ENCODE data around the gene AGA. TPM values are rescaled to one million over a fixed set of nuclear protein-coding genes. Genes with fewer than 3 reads are reported as not detected.

The AGA gene
- total RNA-seq (2014; rRNA removed; shearing (Covaris generic)) = 8.1 and 14.5 TPM in 2 replicates

DNA sequence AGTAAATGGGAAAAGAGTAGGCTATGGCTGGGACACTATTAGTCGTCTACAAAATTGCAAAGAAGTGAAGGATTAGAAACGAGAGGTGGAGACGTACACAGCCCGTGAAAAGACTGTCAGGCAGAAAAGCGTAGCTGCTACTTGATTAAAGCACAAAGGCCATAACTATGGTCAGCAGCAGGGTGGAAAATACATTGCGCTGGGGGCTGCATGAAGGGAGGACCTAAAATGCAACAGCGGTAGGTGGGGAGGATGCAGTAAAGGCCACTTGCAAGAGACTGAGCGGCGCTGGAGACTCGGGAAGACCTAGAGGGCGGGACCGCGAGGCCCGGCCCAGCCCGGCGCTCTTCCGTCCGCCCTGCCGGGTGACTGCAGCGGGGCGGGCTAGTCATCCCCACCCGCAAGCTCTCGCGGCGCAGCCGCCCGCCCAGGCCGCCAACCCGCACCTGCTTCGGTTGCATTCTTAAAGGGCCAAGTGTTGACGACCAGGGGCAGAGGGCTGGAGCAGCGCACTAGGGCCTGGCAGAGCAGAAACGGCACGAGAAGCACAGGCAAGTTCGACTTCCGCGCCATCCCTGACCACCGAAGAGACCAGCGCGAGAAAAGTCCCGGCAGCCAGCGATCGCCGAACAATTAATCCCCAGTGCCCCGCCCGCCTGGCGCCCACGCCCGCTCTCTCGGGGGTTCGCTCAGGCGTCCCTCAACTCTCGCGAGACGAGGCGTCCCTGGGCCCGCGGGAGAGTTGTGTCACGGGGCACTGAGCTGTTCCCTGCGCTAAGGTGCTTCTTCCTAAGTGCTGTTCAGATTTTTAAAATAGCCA, at the start of gene AGA:
TSS of gene AGA (minus strand) at position 635 of the 820 bp plus-strand sequence. CDS start at position 573, 62 bp downstream.
- DNase-seq (ENCODE audit: low spot score) = peak; percentile 93
- in situ Hi-C loops (cut with HindIII; ENCODE audit: low sequenced_read_pairs) = no loop called here

DNA sequence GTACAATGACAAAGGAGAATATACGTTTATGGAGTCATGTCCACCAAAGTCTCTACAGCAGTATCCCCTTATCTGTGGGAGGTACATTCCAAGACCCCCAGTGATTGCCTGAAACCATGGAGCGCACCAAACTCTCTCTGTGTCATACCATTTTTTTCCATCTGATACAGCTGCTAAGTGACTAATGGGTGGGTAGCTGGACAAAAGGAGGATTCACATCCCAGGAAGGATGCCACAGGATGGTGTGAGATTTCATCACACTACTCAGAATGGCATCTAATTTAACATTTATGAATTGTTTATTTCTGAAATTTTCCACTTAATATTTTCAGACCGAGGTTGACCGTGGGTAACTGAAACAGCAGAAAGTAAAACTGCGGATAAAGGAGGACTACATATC, 49.8 kb upstream of the AGA start:
- in situ Hi-C loops (cut with HindIII; ENCODE audit: low sequenced_read_pairs) = no loop called here
- DNase-seq (ENCODE audit: low spot score) = no peak

DNA sequence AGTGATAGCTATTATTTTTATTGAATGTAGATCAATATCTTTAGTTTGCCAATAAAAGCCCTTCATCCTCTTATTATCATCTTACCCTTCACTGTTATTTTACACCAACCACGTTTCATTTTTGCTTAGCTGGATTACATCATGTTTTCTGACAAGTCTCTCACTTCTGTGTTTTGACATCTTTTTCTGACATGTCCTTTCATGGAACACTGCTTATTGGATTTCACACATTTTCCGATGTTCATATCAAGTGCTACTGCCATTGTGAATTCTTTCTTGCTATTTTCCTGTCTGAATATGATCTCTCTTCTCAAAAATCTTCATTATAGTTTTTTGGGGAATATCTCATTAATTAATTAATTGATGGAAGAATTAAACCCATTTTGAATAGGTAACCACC, 48.5 kb upstream of the AGA start:
- no peak for DNase-seq (ENCODE audit: low spot score)
- in situ Hi-C loops (cut with HindIII; ENCODE audit: low sequenced_read_pairs) = no loop called here

DNA sequence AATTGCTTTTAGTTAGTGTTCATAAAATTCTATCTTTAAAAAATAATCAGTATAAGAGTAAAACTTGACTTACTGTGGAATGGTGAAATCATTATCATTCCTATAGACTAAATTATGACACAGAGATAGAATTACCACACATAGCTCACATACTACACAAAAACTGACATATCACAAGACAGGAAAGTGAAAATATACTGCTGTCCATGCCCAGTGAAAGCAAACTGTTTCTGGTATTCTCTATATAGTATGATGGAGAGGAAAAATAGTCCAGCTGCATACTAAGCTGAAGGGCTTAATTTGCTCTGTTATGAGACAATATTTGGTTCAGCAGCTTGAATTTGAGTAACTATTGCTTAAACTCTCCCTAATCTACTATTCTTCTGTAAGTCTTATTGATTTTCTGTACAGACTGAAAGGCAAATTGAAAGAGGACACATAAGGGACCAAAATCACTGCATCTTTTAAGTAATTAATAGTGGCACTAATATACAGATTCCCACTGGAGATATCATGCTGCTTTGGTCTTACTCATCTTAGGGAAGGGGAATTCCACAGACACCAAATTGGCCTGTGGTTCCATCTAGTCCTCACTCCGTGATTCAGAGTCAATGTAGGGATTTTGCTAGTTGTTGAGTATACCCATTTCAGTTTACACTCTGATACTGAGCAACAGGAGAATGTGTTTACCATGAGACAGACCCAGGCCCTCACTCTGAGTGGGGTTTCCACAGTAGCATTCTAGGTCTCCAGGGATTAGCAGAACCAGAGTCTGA, 47.4 kb upstream of the AGA start:
- DNase-seq (ENCODE audit: low spot score) = no peak
- in situ Hi-C loops (cut with HindIII; ENCODE audit: low sequenced_read_pairs) = no loop called here

DNA sequence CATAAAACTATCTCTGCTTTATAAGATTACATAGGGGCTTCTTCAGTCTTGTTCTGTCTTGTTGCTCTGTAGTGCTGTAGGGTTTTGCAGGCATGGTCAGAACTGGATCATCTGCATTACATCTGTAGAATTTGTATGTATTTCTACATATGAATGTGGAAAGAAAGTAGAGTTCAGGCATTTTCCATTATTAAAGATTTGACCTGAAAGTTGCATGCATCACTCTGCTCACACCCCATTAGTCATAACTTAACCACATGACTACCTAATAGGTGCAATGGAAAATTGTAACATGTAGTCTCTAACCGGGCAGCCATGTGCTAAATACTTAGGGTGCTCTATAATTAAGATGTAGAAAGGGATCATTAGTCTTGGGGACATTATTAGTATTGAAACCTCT, 45.7 kb upstream of the AGA start:
- DNase-seq (ENCODE audit: low spot score) = no peak
- in situ Hi-C loops (cut with HindIII; ENCODE audit: low sequenced_read_pairs) = no loop called here

DNA sequence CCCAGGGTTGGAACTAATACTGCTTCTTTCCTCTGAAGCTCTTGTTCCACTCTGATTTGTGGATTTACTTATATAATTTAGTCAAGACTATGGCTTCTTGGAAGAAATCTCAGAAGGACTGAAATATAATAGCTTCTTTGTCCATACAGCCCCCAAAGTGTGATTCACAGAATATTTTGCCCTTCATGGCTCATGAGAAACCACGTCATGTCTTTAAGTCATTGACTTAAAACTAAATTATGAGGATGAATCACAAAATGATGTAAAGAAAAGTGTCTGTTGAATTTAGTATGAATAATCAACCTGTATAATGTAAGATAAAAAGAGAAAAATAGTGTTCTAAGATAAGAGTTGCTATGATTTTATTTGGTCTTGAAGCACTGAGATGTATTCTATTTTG, 43.3 kb upstream of the AGA start:
- in situ Hi-C loops (cut with HindIII; ENCODE audit: low sequenced_read_pairs) = no loop called here
- DNase-seq (ENCODE audit: low spot score) = no peak

DNA sequence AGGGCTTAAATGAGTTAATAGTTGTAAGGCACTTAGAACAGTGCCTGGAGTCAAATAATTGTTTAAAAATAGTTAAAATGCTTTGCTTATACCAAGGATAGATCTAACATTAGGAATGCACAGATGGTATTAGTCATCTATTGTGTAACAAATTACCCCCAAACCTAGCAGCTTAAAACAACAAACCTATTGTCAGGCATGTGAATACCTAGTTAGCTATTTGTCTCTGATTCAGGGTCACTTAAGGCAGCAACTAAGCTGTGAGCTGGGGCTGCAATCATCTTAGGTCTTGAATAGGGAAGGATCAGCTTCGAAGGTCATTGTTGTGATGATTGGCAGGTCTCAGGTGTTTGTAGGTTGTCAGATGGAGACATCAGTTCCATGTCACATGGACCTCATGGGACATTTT, 42.4 kb upstream of the AGA start:
- in situ Hi-C loops (cut with HindIII; ENCODE audit: low sequenced_read_pairs) = no loop called here
- no peak for DNase-seq (ENCODE audit: low spot score)

DNA sequence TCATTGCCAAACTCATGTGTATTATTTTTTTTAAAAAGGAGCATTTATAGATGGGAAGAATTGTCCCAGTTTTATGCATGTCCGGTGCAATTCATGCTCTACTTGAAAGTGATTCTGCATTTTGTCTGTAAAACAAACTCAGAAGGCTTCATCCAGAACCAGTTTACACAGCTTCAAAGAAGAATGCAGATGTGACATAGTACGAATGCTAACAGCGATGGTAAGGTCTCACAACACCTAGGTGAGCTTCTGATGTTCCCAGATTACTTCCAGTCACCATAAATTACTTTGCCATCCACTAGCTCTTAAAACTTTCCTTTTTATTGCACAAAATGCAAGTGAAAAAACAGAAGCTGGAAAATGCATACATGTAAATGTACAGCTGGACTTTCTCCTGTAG, 41.5 kb upstream of the AGA start:
- in situ Hi-C loops (cut with HindIII; ENCODE audit: low sequenced_read_pairs) = no loop called here
- no peak for DNase-seq (ENCODE audit: low spot score)

DNA sequence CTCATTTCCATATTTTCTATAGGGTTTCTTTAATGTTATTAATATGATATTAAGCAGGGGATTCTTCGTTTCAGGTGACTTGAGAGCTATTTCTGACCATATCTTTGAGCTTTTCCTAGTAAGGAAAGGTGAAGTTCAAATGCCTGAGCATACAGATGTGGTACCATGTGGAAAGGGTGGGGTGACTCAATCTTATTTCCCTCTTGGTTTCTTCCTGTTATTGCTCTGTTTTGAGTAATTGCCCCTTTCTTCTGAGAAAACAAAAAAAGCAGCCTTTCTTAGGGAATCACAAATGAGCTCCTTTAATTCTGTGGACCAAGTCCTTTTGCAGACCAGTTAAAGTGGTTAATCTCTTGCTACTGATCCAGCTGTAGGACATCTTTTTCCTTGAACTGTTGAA, 41.0 kb upstream of the AGA start:
- in situ Hi-C loops (cut with HindIII; ENCODE audit: low sequenced_read_pairs) = no loop called here
- DNase-seq (ENCODE audit: low spot score) = no peak

DNA sequence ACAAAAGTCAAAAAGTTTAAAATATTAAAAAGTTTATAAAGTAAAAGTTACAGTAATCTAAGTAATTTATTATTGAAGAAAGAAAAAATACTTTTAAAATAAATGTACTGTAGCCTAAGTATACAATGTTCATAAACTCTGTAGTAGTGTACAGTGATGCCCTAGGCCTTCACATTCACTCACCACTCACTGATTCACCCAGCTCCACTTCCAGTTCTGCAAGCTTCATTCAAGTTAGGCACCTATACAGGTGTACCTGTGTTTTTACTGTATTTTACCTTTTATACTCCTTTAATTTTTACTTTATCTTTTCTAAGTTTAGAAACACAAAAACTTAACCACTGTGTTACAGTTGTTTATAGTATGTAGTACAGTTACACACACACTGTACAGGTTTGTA, 40.1 kb upstream of the AGA start:
- no peak for DNase-seq (ENCODE audit: low spot score)
- in situ Hi-C loops (cut with HindIII; ENCODE audit: low sequenced_read_pairs) = no loop called here

DNA sequence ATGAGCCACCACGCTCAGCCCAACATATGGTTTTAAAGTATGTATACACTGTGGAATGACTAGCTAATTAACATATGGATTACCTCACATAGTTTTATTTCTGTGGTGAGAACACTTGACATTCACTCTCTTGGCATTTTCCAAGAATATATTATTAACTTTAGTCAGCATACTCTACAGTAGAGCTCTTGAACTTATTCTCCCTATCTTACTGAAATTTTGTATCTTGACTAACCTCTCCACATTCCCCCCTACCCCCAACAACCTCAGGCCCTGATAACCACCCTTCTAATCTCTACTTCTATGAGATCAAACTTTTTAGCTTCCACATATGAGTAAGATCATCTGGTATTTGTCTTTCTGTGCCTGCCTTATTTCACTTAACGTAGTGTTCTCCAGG, 38.6 kb upstream of the AGA start:
- no peak for DNase-seq (ENCODE audit: low spot score)
- in situ Hi-C loops (cut with HindIII; ENCODE audit: low sequenced_read_pairs) = no loop called here

DNA sequence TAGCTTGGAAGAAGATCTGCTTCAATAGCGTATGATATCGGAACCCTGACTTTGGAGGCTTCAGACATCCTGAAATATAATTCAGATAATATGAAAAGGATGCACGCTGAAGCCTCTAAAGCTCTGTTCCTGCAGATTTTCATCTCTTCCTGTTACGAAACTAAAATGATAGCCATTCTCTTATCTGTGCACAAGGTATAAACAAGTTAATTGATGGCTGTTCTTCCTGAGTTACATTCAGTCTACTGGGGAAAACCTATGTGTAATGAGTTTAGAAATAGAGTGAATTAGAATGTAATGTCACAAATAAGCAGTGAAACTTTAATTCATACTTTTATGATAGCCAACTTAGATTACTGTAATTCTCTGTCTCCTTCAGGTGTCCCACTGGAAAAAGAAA, 36.8 kb upstream of the AGA start:
- no peak for DNase-seq (ENCODE audit: low spot score)
- in situ Hi-C loops (cut with HindIII; ENCODE audit: low sequenced_read_pairs) = no loop called here

DNA sequence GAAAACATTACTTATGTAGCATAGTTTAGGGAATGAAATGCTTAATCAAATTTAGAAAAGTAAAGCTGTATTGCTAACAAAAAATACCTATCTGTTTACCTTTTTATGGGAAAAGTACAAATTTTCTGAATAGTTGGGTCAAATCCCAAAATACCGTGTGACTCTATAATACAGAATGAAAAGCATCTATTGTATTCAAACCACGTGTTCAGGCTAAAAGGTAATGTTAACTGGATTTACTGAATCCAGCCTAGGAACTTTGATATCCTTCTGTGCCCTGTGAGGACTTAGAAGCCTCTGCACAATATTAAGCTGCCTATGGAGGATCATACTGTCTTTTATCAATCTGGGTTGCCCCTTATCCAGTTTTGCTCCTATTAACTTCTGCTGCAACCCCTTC, 36.3 kb upstream of the AGA start:
- no peak for DNase-seq (ENCODE audit: low spot score)
- in situ Hi-C loops (cut with HindIII; ENCODE audit: low sequenced_read_pairs) = no loop called here

DNA sequence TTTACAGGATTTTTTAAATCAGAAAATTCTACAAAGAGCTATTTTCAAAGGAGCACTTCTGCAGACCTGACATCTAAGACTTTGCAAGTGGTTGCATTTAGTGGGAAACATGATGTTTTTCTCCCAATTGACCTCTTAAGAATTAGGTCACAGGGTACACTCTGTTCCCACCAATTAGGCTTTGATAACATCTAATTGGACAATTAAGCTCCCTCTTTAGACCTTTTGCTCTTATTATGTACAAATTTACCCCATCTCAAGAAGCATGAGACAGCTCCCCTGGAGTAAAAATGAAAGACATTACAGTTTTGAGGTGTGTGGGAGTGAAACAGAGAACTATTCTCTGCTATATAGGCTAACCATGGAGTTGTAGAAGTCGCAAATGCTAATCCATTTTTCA, 31.8 kb upstream of the AGA start:
- no peak for DNase-seq (ENCODE audit: low spot score)
- in situ Hi-C loops (cut with HindIII; ENCODE audit: low sequenced_read_pairs) = no loop called here

DNA sequence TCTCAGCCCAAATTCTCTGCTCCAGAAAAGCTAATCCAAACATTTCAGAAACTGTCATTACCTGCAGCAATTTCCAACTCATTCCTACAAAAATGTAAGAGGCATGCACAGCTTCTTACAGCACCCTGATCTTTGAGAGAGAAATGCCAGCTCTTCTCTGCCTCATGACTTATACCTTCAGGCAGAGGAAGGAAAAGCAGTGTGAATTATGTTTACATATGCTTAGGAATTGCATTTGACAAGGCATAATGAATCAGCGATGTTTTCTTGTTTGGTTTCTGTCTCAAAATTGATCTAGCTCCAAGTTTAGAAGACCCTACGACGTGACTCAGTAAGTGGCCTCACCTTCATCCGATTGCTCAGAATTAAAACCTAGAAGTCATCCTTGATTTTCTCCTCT, 21.8 kb upstream of the AGA start:
- DNase-seq (ENCODE audit: low spot score) = no peak
- in situ Hi-C loops (cut with HindIII; ENCODE audit: low sequenced_read_pairs) = no loop called here

DNA sequence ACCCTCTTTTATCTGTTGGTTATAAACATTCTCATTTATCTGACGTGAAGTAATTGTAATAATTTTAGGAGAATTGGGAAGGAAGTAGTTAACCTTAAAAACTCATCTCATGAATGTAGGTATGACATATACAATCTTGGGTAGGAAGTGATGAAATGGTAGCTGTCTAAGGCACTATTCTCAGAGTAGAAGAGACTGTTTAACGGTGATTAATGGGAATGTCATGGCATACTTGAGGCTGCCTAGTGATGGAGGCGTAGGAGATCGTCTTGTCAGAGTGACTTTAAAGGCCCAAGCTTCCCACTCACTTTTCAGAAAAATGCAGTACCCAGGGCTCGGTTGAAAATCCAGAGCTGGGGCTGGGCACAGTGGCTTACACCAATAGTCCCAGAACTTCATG, 19.4 kb upstream of the AGA start:
- DNase-seq (ENCODE audit: low spot score) = no peak
- in situ Hi-C loops (cut with HindIII; ENCODE audit: low sequenced_read_pairs) = no loop called here

DNA sequence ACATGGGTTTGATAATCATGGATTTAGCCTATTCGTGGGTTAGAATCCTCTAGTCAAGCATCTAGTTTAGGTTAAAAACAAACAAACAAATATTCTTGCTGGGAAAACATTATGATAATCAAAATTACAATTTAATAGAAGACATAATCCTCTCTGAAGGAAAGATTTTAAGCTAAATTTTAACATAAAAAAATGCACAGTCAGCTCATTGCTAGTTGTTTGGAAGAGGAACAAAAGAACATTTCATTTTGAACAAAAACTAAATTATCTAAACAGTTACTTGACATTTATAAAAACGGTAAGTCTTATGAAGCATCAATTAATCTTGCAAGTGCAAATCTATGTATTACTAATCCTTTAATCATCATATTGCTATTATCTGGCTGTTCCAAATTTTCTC, 18.2 kb upstream of the AGA start:
- in situ Hi-C loops (cut with HindIII; ENCODE audit: low sequenced_read_pairs) = no loop called here
- DNase-seq (ENCODE audit: low spot score) = no peak

DNA sequence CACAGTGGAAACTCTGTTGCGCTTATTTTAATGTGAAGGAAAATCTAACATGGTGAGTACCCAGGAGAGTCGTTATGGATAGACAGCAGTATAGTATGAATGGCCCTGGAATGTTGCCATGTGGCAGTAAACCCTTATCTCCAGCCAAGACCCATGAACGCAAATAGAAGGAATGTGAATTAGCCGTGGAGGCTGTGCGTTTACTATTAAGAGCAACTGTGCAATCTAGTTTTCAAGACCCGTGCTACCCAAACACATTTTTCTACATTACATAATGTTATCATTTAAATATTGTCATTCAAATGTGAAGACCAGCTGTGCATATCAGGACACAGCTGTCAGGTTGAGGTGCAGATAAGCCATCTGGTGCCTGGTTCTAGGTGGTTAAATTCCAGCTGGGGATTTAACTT, 13.3 kb upstream of the AGA start:
- in situ Hi-C loops (cut with HindIII; ENCODE audit: low sequenced_read_pairs) = no loop called here
- no peak for DNase-seq (ENCODE audit: low spot score)

DNA sequence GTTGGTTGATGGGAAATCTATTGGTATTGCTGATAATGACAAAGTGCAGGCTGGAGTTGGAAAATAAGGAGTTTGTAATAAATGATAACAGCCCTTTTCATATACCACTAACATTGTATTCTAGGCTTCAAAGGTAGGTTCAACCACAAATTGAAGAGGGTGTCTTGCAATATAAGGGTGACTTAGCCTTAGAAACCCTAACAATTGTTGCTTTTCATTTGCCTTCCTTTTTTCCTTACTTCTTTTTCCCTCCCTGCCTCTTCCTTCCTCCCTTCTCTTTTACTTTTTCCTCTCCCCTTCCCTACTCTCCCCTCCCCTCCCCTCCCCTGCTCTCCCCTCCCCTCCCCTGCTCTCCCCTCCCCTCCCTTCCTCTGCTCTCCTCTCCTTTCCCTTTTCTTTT, 10.9 kb upstream of the AGA start:
- in situ Hi-C loops (cut with HindIII; ENCODE audit: low sequenced_read_pairs) = no loop called here
- DNase-seq (ENCODE audit: low spot score) = no peak

DNA sequence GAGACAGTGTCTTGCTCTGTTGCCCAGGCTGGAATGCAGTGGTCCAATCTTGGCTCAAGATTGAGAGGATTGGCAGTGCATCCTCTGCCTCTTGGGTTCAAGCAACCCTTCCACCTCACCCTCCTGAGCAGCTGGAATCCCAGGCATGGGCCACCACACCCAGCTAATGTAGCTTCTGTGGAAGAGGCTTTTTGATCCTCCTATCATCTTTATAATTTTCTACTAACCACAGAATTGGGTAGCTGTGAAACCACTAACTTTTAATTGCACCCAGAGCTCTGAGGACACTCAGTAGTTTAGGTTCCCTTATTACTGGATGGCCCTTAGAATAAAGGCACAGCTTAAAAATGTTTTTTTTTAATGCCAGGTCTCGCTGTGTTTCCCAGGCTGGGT, 8.9 kb upstream of the AGA start:
- in situ Hi-C loops (cut with HindIII; ENCODE audit: low sequenced_read_pairs) = no loop called here
- DNase-seq (ENCODE audit: low spot score) = no peak

All from G401 (cell line).